MM.1S (cell line): ENCODE measurements around the gene ANKRD44.

Experiments used
- DNase-seq: peaks from one replicate; pipeline ENCODE4 v3.0.0-alpha.2; 2015
- H2AFZ ChIP-seq: fragments of 300-600 bp; sonication (generic); 2 replicates; pipeline ENCODE4 v1.6.0; 2016; ENCODE audit warnings: antibody characterized with exemption, low read length
- H3F3A ChIP-seq: fragments of 300-600 bp; sonication (generic); 2 replicates; pipeline ENCODE4 v1.6.1; 2016; ENCODE audit warnings: mild to moderate bottlenecking, antibody characterized with exemption, low read length, moderate library complexity, mixed read lengths; ENCODE audit not compliant: insufficient read depth
- H3K27ac ChIP-seq: fragments of 300-600 bp; sonication (generic); 2 replicates; pipeline ENCODE4 v1.5.1; 2016; ENCODE audit warnings: mild to moderate bottlenecking, low read length
- H3K27me3 ChIP-seq: fragments of 300-600 bp; sonication (generic); replicated peaks from 2 replicates; pipeline ENCODE4 v1.6.0; 2016; ENCODE audit warnings: low read length; ENCODE audit not compliant: insufficient read depth
- H3K36me3 ChIP-seq: fragments of 300-600 bp; sonication (generic); replicated peaks from 2 replicates; pipeline ENCODE4 v1.6.1; 2016; ENCODE audit warnings: mild to moderate bottlenecking, low read length, mixed read lengths; ENCODE audit not compliant: insufficient read depth
- H3K4me1 ChIP-seq: fragments of 300-600 bp; sonication (generic); 2 replicates; pipeline ENCODE4 v1.6.1; 2016; ENCODE audit warnings: low read length, mixed read lengths
- H3K4me2 ChIP-seq: fragments of 300-600 bp; sonication (generic); 2 replicates; pipeline ENCODE4 v1.6.0; 2016; ENCODE audit warnings: low read depth, low read length
- H3K4me3 ChIP-seq: fragments of 300-600 bp; sonication (generic); 2 replicates; pipeline ENCODE4 v1.5.1; 2016; ENCODE audit warnings: low read length, mixed read lengths
- H3K79me2 ChIP-seq: fragments of 300-600 bp; sonication (generic); 2 replicates; pipeline ENCODE4 v1.6.1; 2016; ENCODE audit warnings: mixed run types, low read length, mixed read lengths
- H3K9ac ChIP-seq: fragments of 300-600 bp; sonication (generic); 2 replicates; pipeline ENCODE4 v1.6.1; 2016; ENCODE audit warnings: low read length, mixed read lengths
- H3K9me2 ChIP-seq: fragments of 300-600 bp; sonication (generic); replicated peaks from 2 replicates; pipeline ENCODE4 v1.6.1; 2016; ENCODE audit warnings: mild to moderate bottlenecking, low read length, mixed read lengths; ENCODE audit not compliant: insufficient read depth
- H3K9me3 ChIP-seq: fragments of 300-600 bp; sonication (generic); replicated peaks from 2 replicates; pipeline ENCODE4 v1.6.1; 2016; ENCODE audit warnings: mild to moderate bottlenecking, low read length, mixed read lengths; ENCODE audit not compliant: insufficient read depth
- H4K20me1 ChIP-seq: fragments of 300-600 bp; sonication (generic); 2 replicates; pipeline ENCODE4 v1.6.1; 2016; ENCODE audit warnings: mild to moderate bottlenecking, low read length, moderate library complexity, mixed read lengths; ENCODE audit not compliant: insufficient read depth
- EZH2 ChIP-seq: fragments of 300-600 bp; sonication (generic); optimal IDR thresholded peaks from 2 replicates; pipeline ENCODE3; 2017; ENCODE audit warnings: low read depth, mild to moderate bottlenecking, antibody characterized with exemption, low read length, mixed read lengths
- EZH2phosphoT487 ChIP-seq: fragments of 300-600 bp; sonication (generic); IDR thresholded peaks from 2 replicates; pipeline ENCODE4 v1.6.1; 2018; ENCODE audit warnings: antibody characterized with exemption, low read length
- TF ChIP-seq, protein P1 (sequence below): fragments of 300-600 bp; sonication (generic); IDR thresholded peaks from 2 replicates; pipeline ENCODE4 v1.5.1; 2016; ENCODE audit warnings: antibody characterized with exemption, low read length, mixed read lengths

Gene ANKRD44

DNA sequence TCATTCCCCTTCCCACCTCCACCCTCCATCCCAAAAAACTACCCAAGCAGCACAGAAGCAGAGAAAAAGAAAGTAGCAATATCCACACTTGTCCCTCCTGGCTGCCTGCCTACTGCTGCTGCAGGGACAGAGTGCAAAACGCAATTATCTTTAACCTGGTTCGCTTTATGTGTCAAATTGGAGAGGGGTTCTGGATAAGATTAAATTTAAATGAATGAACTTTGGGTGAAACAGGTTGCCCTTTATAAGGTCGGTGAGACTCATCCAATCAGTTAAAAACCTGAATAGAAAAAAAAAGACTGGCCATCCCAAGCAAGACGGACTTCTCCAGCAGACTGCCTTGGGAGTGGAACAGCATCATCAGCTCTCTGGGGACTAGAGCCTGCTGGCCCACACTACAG lies 62.6 kb downstream of the ANKRD44 start:
- H4K20me1 ChIP-seq, result no peaks in the 10 kb centered on the region
- no peaks in the 10 kb centered on the region for H3F3A ChIP-seq
- no peaks in the 10 kb centered on the region for H3K27me3 ChIP-seq
- no peaks in the 10 kb centered on the region for H3K36me3 ChIP-seq
- H3K4me2 ChIP-seq, result no peak overlapping the region
- H3K4me1 ChIP-seq, result peaks cover 13% of the 10 kb centered on the region
- no peak overlapping the region for H2AFZ ChIP-seq
- H3K9me3 ChIP-seq, result no peaks in the 10 kb centered on the region
- H3K9me2 ChIP-seq, result no peaks in the 10 kb centered on the region
- no peak overlapping the region for H3K9ac ChIP-seq
- DNase-seq, result no peak
- H3K79me2 ChIP-seq, result peaks cover 79% of the 10 kb centered on the region
- TF ChIP-seq, protein P1, sequence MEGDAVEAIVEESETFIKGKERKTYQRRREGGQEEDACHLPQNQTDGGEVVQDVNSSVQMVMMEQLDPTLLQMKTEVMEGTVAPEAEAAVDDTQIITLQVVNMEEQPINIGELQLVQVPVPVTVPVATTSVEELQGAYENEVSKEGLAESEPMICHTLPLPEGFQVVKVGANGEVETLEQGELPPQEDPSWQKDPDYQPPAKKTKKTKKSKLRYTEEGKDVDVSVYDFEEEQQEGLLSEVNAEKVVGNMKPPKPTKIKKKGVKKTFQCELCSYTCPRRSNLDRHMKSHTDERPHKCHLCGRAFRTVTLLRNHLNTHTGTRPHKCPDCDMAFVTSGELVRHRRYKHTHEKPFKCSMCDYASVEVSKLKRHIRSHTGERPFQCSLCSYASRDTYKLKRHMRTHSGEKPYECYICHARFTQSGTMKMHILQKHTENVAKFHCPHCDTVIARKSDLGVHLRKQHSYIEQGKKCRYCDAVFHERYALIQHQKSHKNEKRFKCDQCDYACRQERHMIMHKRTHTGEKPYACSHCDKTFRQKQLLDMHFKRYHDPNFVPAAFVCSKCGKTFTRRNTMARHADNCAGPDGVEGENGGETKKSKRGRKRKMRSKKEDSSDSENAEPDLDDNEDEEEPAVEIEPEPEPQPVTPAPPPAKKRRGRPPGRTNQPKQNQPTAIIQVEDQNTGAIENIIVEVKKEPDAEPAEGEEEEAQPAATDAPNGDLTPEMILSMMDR, result no peak
- TF ChIP-seq EZH2phosphoT487 (no peak), EZH2 (no peak)
- no peak overlapping the region for H3K4me3 ChIP-seq
- no peak overlapping the region for H3K27ac ChIP-seq

DNA sequence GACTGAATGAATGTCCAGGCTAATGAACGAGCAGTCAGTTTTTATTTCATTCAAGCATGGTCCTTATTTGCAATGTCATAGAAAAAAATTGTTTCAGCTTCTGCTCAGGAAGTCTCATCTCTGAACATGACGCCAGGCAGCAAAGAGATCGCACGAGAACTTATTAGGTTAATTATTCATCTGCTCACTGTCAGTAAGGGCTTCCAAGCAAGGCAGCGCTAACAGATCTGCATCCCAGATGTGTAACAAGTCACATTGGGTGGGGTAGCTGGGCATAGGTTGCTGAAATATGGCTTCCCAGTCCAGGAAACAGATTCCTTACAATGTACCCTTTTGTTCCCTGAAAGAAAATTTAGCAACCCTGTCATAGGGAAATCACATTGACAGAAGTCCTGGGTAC lies 63.5 kb downstream of the ANKRD44 start:
- H3K9me2 ChIP-seq, result no peaks in the 10 kb centered on the region
- no peak overlapping the region for H3K4me3 ChIP-seq
- H3K27ac ChIP-seq, result no peak overlapping the region
- H2AFZ ChIP-seq, result no peak overlapping the region
- no peak overlapping the region for H3K4me2 ChIP-seq
- no peaks in the 10 kb centered on the region for H3K36me3 ChIP-seq
- DNase-seq, result no peak
- H3F3A ChIP-seq, result no peaks in the 10 kb centered on the region
- no peak overlapping the region for H3K9ac ChIP-seq
- TF ChIP-seq, protein P1, result no peak
- TF ChIP-seq EZH2phosphoT487 (no peak), EZH2 (no peak)
- H3K27me3 ChIP-seq, result no peaks in the 10 kb centered on the region
- no peaks in the 10 kb centered on the region for H3K9me3 ChIP-seq
- H3K4me1 ChIP-seq, result peaks cover 21% of the 10 kb centered on the region
- no peaks in the 10 kb centered on the region for H4K20me1 ChIP-seq
- peaks cover 81% of the 10 kb centered on the region for H3K79me2 ChIP-seq

DNA sequence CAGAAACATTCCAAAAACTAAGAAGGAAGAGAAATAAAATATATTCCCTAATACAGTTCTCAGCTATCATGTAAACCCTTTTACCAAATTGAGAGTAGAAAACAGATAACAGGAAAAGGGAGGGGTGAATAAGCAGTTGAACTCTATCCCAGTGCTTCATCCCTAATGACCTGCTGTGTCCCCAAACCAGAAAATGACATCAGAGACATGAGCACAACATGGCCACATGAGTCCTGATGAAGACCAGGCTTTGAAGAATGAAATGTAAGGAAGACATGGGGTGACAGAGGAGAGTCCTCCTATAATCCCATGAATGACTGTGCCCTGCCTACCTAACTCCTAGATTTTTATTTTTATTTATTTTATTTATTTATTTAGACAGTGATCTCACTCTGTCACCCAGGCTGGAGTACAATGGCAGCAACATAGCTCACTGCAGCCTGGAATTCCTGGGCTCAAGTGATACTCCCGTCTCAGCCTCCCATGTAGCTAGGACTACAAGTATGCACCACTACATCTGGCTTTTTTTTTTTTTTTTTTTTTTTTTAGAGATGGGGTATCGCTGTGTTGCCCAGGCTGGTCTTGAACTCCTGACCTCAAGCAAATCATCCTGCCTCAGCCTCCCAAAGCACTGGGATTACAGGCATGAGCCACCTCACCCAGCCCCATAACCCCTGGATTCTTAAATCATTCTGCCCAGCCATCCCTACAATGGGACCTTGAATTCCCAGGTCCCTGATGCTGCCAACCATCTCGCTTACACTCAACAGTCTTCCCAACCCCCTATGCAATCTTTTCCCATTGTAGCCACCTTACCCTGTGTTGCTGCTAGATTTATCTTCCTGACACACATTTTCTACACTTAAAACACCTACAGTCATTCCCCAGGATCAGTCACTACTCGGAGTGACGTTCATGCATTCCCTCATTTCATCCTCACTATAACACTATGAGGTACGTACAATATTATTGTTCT lies 64.5 kb downstream of the ANKRD44 start:
- no peaks in the 10 kb centered on the region for H3K9me2 ChIP-seq
- no peak overlapping the region for H3K4me3 ChIP-seq
- H3K4me2 ChIP-seq, result no peak overlapping the region
- H2AFZ ChIP-seq, result no peak overlapping the region
- H3K27me3 ChIP-seq, result no peaks in the 10 kb centered on the region
- no peak for DNase-seq
- peaks cover 6% of the 10 kb centered on the region; the same call in 1 of the 2 replicates for H3F3A ChIP-seq
- no peaks in the 10 kb centered on the region for H4K20me1 ChIP-seq
- no peak overlapping the region for H3K27ac ChIP-seq
- H3K4me1 ChIP-seq, result peaks cover 30% of the 10 kb centered on the region
- no peak overlapping the region for H3K9ac ChIP-seq
- H3K9me3 ChIP-seq, result no peaks in the 10 kb centered on the region
- TF ChIP-seq, protein P1, result no peak
- TF ChIP-seq EZH2phosphoT487 (no peak), EZH2 (no peak)
- H3K79me2 ChIP-seq, result peaks cover 80% of the 10 kb centered on the region
- H3K36me3 ChIP-seq, result no peaks in the 10 kb centered on the region
